Spleen (tissue), 11 donors: ENCODE data around the gene TLK2. TPM values are rescaled to one million over a fixed set of nuclear protein-coding genes. Genes with fewer than 3 reads are reported as not detected.

Experiments
- DNase-seq: peaks from one replicate; pipeline ENCODE4 v3.0.0-alpha.2; 2020
- H3K27ac ChIP-seq, 8 donors: fragments of 200-600 bp; sonication (generic) in 7 of 8; 1 replicate in 4 of 8; 2 replicates in 4 of 8; pipeline versions ENCODE4 v1.5.0 to v1.8.0; 2016 to 2021; ENCODE audit warnings: inconsistent platforms in 4 of 8, mild to moderate bottlenecking in 4 of 8, moderate library complexity in 1 of 8
- H3K27me3 ChIP-seq, 7 donors: fragments of 200-600 bp; sonication (generic) in 6 of 7; replicated peaks in 1 of 7; 1 replicate in 4 of 7; 2 replicates in 3 of 7; pipeline versions ENCODE4 v1.5.0 to v1.8.0; 2016 to 2021; ENCODE audit warnings: inconsistent platforms in 3 of 7, mild to moderate bottlenecking in 1 of 7
- H3K36me3 ChIP-seq, 6 donors: fragments of 200-600 bp; sonication (generic) in 5 of 6; 1 replicate in 4 of 6; 2 replicates in 2 of 6; pipeline versions ENCODE4 v1.5.0 to v1.8.0; 2016 to 2021; ENCODE audit warnings: inconsistent platforms in 2 of 6
- H3K4me1 ChIP-seq, 6 donors: fragments of 200-600 bp; sonication (generic) in 5 of 6; 1 replicate in 3 of 6; 2 replicates in 3 of 6; pipeline versions ENCODE4 v1.5.0 to v1.8.0; 2016 to 2021; ENCODE audit warnings: inconsistent platforms in 3 of 6
- H3K4me3 ChIP-seq, 8 donors: fragments of 200-600 bp; sonication (generic) in 7 of 8; 1 replicate in 4 of 8; 2 replicates in 4 of 8; pipeline versions ENCODE4 v1.5.0 to v1.8.0; 2016 to 2021; ENCODE audit warnings: inconsistent platforms in 4 of 8, mild to moderate bottlenecking in 4 of 8, moderate library complexity in 2 of 8
- H3K9me3 ChIP-seq, 8 donors: fragments of 200-600 bp; sonication (generic) in 7 of 8; 1 replicate in 4 of 8; 2 replicates in 4 of 8; pipeline versions ENCODE4 v1.5.0 to v1.8.0; 2016 to 2021; ENCODE audit warnings: inconsistent platforms in 4 of 8
- CTCF ChIP-seq, 11 experiments: fragments of 200-600 bp in 7 of 11; fragments of 450-650 bp in 4 of 11; sonication (generic) in 4 of 11; IDR thresholded peaks in 8 of 11; conservative IDR thresholded peaks in 3 of 11; 1 replicate in 7 of 11; 2 replicates in 4 of 11; pipeline versions ENCODE4 v1.4.0 to v1.8.0; 2016 to 2021; ENCODE audit warnings: antibody characterized with exemption in 11 of 11, inconsistent platforms in 4 of 11, mild to moderate bottlenecking in 1 of 11
- POLR2A ChIP-seq, 3 donors: fragments of 450-650 bp; IDR thresholded peaks; one replicate each; pipeline ENCODE4 v1.5.1; 2017; ENCODE audit warnings: antibody characterized with exemption in 3 of 3, mild to moderate bottlenecking in 1 of 3
- POLR2AphosphoS5 ChIP-seq, 3 donors: sonication (generic); formaldehyde crosslinking; IDR thresholded peaks; one replicate each; pipeline ENCODE4 v1.5.1; 2017; ENCODE audit warnings: antibody characterized with exemption in 3 of 3
- WGBS, 5 donors: extraction: QIAGEN DNeasy Blood & Tissue Kit in 3 of 5; methylation state at CpG; one replicate each; pipeline versions ENCODE4 v1.1.5 to v1.1.7; 2013 to 2018; 5-methylcytosine and 5-hydroxymethylcytosine counted together
- intact Hi-C: fragments of 100-400 bp; cut with DNase I; formaldehyde crosslinking; loops from one replicate; pipeline ENCODE4 v1.15.0; 2023; ENCODE audit warnings: low total_unique reads
- polyA plus RNA-seq, 3 donors: library from polyadenylated mRNA; stranded (reverse); fragments of 200-250 nt; gene quantifications; one replicate each; pipeline ENCODE4 v1.2.1, GENCODE V29; 2013
- total RNA-seq, 7 donors: library from RNA; depleted of rRNA in 3 of 7; stranded (reverse); fragments of >200 nt in 3 of 7; fragmentation: NEBNext Ultra II Directional in 4 of 7; extraction: Animal tissue kit (Norgen Biotek cat#: 25700) in 4 of 7; gene quantifications; one replicate each; pipeline versions ENCODE4 v1.1.0 to v1.2.1, GENCODE V29; 2016 to 2021
- donor health status: healthy with polysubstance abuse.
- donor health status: DM: no; HTN: no; CAD: no; lungs with moderate emphysema.
- donor health status: DM: no; HTN: no; CAD: no.
- donor health status: Bipolar disorder and iron deficiency.
- donor health status: healthy.
- donor health status: DM: no; HTN: no; CAD: no.
- donor health status: DM: yes; HTN: yes; CAD: no.

Gene TLK2
- total and polyA plus RNA-seq, 10 donors: 11.3 to 76.3 (median 48.3) TPM

DNA sequence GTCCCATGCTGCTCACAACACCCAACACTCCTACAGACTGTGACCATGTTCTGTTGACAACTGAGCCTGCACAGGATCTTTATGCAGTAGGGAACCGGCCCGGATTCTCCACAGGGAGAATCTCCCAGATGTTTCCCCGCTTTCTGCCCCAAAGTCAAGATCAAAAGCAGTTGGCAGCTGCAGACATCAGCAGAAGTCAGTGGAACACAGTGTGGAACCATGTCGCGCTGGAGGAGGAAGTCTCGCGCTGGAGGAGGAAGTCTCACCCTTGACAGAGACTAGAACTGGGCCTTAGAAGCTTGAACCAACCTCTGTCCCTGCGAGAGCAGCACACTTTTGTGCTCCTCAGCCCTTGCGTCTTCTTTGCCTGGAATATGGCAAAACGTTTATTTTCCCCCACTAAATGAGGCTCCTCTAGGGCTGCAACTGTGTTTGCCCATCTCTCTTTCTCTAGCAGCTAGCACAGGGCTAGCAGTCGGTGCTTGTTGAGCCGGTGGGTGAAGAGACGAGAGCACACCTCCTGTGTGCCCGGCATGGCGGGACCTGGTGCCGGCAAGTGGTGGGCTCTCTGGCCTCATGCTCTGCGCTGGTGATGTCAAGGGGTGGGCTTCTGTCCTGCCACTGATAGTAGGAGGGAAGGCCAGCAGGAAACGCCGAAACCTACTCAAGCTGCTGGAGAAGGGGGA lies 146.7 kb downstream of the TLK2 start:
- WGBS, 5 donors: 71 to 78% (median 76%) methylated on average over 14 to 19 of the region's 19 CpGs
- Histone ChIP-seq H3K27ac (peak overlapping the region in 3 of 8 donors; percentile 48 to 85 (median 78)), H3K9me3 (no peaks in the 10 kb centered on the region), H3K4me3 (no peak overlapping the region), H3K27me3 (peaks cover 0 to 43% (median 24%) of the 10 kb centered on the region in 7 donors), H3K4me1 (peaks cover 6 to 56% (median 37%) of the 10 kb centered on the region in 6 donors), H3K36me3 (peaks cover 0 to 9% (median 2%) of the 10 kb centered on the region in 6 donors)
- intact Hi-C loops: no loop called here
- no peak for DNase-seq
- TF ChIP-seq POLR2AphosphoS5 (IDR thresholded peaks at IDR 0.05) (peak in 2 of 3 donors; percentile 17 to 51), POLR2A (IDR thresholded peaks at IDR 0.05) (no peak), CTCF (IDR thresholded peaks at IDR 0.05 in 8 of 11, conservative IDR thresholded peaks at IDR 0.05 in 3 of 11) (no peak)

DNA sequence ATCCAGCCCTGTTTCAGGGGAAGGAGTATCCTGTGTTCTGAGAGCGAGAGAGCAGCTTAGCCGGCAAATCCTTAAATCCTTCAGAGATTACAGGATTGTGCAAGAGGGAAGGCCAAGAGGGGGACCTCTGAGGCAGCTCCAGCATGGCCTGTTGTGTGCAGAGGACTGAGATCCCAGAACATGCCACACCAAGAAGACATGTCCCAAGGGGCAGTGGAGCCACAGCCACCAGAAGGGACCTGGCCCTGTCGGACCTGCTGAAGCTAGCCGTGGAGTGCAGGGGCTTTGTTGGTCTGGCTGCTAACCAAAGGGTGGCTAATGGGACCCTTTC lies 147.2 kb downstream of the TLK2 start:
- H3K27ac ChIP-seq: peak overlapping the region in 3 of 8 donors; percentile 48 to 85 (median 78)
- DNase-seq: no peak
- H3K9me3 ChIP-seq: no peaks in the 10 kb centered on the region
- H3K4me3 ChIP-seq: no peak overlapping the region
- H3K4me1 ChIP-seq: peaks cover 6 to 60% (median 39%) of the 10 kb centered on the region in 6 donors
- 74 to 88% (median 86%) methylated on average over 4 of the region's 4 CpGs for WGBS, 5 donors
- TF ChIP-seq POLR2A (IDR thresholded peaks at IDR 0.05) (no peak), POLR2AphosphoS5 (IDR thresholded peaks at IDR 0.05) (no peak), CTCF (IDR thresholded peaks at IDR 0.05 in 8 of 11, conservative IDR thresholded peaks at IDR 0.05 in 3 of 11) (no peak)
- H3K27me3 ChIP-seq: peaks cover 0 to 47% (median 24%) of the 10 kb centered on the region in 7 donors
- H3K36me3 ChIP-seq: peaks cover 0 to 9% (median 2%) of the 10 kb centered on the region in 6 donors
- intact Hi-C loops: no loop called here

- intact Hi-C loops: no loop called here
- DNase-seq: no peak
- peak overlapping the region; percentile 31 to 76 (median 54) for H3K4me3 ChIP-seq
- H3K27me3 ChIP-seq: peaks cover 0 to 47% (median 24%) of the 10 kb centered on the region in 7 donors
- H3K9me3 ChIP-seq: no peaks in the 10 kb centered on the region
- peaks cover 6 to 60% (median 39%) of the 10 kb centered on the region in 6 donors for H3K4me1 ChIP-seq
- no peak for TF ChIP-seq POLR2A (IDR thresholded peaks at IDR 0.05)
- TF ChIP-seq POLR2AphosphoS5 (IDR thresholded peaks at IDR 0.05): peak in 1 of 3 donors; percentile 37
- no peak for TF ChIP-seq CTCF (IDR thresholded peaks at IDR 0.05 in 8 of 11, conservative IDR thresholded peaks at IDR 0.05 in 3 of 11)
- H3K36me3 ChIP-seq: peaks cover 0 to 9% (median 2%) of the 10 kb centered on the region in 6 donors
- 6 to 17% (median 13%) methylated on average over 7 to 21 of the region's 21 CpGs for WGBS, 5 donors
- H3K27ac ChIP-seq: peak overlapping the region in 7 of 8 donors; percentile 56 to 85 (median 78)
These were observed 148.1 kb downstream of the TLK2 start for GRCh38 chr17:62626719-62627218.

DNA sequence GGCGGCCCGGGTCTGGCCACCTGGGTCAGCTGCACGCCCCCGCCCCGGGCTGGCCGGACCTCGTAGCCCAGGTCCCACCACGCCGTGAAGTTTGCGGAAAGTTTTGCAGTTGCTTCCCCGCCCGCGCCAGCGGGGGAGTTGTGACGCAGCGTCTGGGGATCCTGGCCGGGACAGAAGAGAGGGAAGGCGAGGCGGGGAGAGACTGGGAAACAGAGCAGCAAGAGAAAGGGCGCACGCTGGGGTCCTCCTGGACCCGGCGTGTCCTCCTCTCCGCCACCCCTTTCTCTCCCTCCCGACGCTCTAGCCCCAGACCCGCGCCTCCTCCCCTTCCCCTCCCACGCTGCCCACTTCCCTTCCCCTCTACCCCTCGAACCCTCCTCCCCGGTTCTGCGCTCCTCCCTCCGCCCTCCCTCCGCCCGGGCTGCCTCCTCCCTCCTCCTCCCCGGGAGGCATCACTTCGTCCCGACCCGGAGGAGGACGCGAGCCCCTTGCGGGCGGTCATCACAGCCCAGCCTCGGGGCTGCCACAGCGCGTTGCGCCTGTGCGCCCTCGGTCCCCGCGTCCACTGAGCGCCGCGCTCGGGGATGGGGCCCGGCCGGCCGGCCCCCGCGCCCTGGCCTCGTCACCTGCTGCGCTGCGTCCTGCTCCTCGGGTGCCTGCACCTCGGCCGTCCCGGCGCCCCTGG lies 148.7 kb downstream of the TLK2 start, which contains the start of gene MRC2:
MRC2 (plus strand) TSS at position 452 of the 685 bp plus-strand sequence; CDS start at position 585, 133 bp downstream.
- peaks cover 0 to 9% (median 2%) of the 10 kb centered on the region in 6 donors for H3K36me3 ChIP-seq
- H3K4me3 ChIP-seq: peak within 1 kb of the TSS; percentile 31 to 76 (median 54)
- no peak for DNase-seq
- 0 to 2% (median 1%) methylated on average over 36 to 68 of the region's 68 CpGs for WGBS, 5 donors
- TF ChIP-seq POLR2AphosphoS5 (IDR thresholded peaks at IDR 0.05) (peak; percentile 8 to 70 (median 63)), POLR2A (IDR thresholded peaks at IDR 0.05) (no peak)
- peaks cover 0 to 47% (median 24%) of the 10 kb centered on the region in 7 donors for H3K27me3 ChIP-seq
- H3K27ac ChIP-seq: peak within 1 kb of the TSS; percentile 48 to 85 (median 78)
- H3K4me1 ChIP-seq: peaks cover 6 to 60% (median 39%) of the 10 kb centered on the region in 6 donors
- no peaks in the 10 kb centered on the region for H3K9me3 ChIP-seq
- intact Hi-C loops: no loop called here
